Activated naive CD8-positive, alpha-beta T cell treated with anti-CD3 and anti-CD28 coated beads for 36 hours (primary cell): Measurements from ENCODE around the gene CEACAM16. TPM values are rescaled to one million over a fixed set of nuclear protein-coding genes. Genes with fewer than 3 reads are reported as not detected.

Experiments
- total RNA-seq, 2 experiments: library from RNA; stranded (reverse); gene quantifications; one replicate each; pipeline ENCODE4 v1.2.3, GENCODE V29; 2021

CEACAM16 gene
- total RNA-seq, 2 experiments from 2014 or later, result not detected

Other genes with a start within 250 kb of the CEACAM16 start
- 10 to 100 TPM in 1 of 2 experiments, 1 to 10 TPM in 1; 9.9 to 10.2 TPM for gene ZNF180, start 198.6 kb upstream of the CEACAM16 start, total RNA-seq
- not detected for gene CEACAM20, start 169.5 kb upstream of the CEACAM16 start, total RNA-seq
- not detected for gene IGSF23, start 85.6 kb upstream of the CEACAM16 start, total RNA-seq
- 10 to 100 TPM; 14.5 TPM for gene PVR, start 55.2 kb upstream of the CEACAM16 start, total RNA-seq
- 1 to 10 TPM in 1 of 2 experiments, under 1 TPM in 1; 0.62 to 1.4 TPM for gene CEACAM19, start 27.7 kb upstream of the CEACAM16 start, total RNA-seq
- 10 to 100 TPM; 19.0 to 23.8 TPM for gene BCL3, start 49.6 kb downstream of the CEACAM16 start, total RNA-seq
- not detected for gene CBLC, start 78.7 kb downstream of the CEACAM16 start, total RNA-seq
- not detected for gene BCAM, start 110.0 kb downstream of the CEACAM16 start, total RNA-seq
- gene NECTIN2, start 147.1 kb downstream of the CEACAM16 start, total RNA-seq, result under 1 TPM; 0.43 to 0.60 TPM
- 100 to 1,000 TPM; 235 to 236 TPM for gene TOMM40, start 192.1 kb downstream of the CEACAM16 start, total RNA-seq
- under 1 TPM; 0.46 to 0.62 TPM for gene APOE, start 206.6 kb downstream of the CEACAM16 start, total RNA-seq
- gene APOC1, start 215.5 kb downstream of the CEACAM16 start, total RNA-seq, result 1 to 10 TPM; 1.5 to 3.0 TPM
- not detected for gene APOC4, start 243.1 kb downstream of the CEACAM16 start, total RNA-seq
- gene APOC2, start 246.9 kb downstream of the CEACAM16 start, total RNA-seq, result not detected